Aorta (tissue), 5 donors: Measurements from ENCODE around the gene DNAJA3. TPM values are rescaled to one million over a fixed set of nuclear protein-coding genes. Genes with fewer than 3 reads are reported as not detected.

Source experiments
- ATAC-seq: fragments of 200-7000 bp; cut with Tn5 transposase; one replicate; pipeline ENCODE4 v1.9.1; 2022; ENCODE audit warnings: moderate library complexity; ENCODE audit not compliant: low FRiP score
- DNase-seq, 2 donors: peaks; one replicate each; pipeline ENCODE4 v3.0.0-alpha.2; 2020
- H3K27ac ChIP-seq, 2 donors: one replicate each; pipeline ENCODE4 v1.5.1; 2013; ENCODE audit warnings: low read length in 2 of 2, mild to moderate bottlenecking in 2 of 2, moderate library complexity in 2 of 2, control low read depth in 1 of 2, inconsistent platforms in 1 of 2, low read depth in 1 of 2
- H3K27me3 ChIP-seq, 2 donors: one replicate each; pipeline ENCODE4 v1.6.1; 2013; ENCODE audit warnings: control low read depth in 1 of 2, low read length in 1 of 2, mild to moderate bottlenecking in 1 of 2, moderate library complexity in 1 of 2; ENCODE audit not compliant: insufficient read depth in 2 of 2, control insufficient read depth in 1 of 2
- H3K36me3 ChIP-seq, 2 donors: one replicate each; pipeline ENCODE4 v1.6.1; 2013; ENCODE audit warnings: control low read depth in 1 of 2, low read length in 1 of 2, mild to moderate bottlenecking in 1 of 2; ENCODE audit not compliant: insufficient read depth in 2 of 2, control insufficient read depth in 1 of 2
- H3K4me1 ChIP-seq, 2 donors: one replicate each; pipeline ENCODE4 v1.6.1; 2013; ENCODE audit warnings: low read length in 2 of 2, control low read depth in 1 of 2, mild to moderate bottlenecking in 1 of 2, moderate library complexity in 1 of 2; ENCODE audit not compliant: insufficient read depth in 2 of 2, control insufficient read depth in 1 of 2
- H3K4me3 ChIP-seq, 2 donors: one replicate each; pipeline ENCODE4 v1.5.1; 2013; ENCODE audit warnings: low read length in 2 of 2, control low read depth in 1 of 2, mild to moderate bottlenecking in 1 of 2
- H3K9me3 ChIP-seq: one replicate; pipeline ENCODE4 v1.6.1; 2013; ENCODE audit warnings: mild to moderate bottlenecking, low read length; ENCODE audit not compliant: control insufficient read depth
- WGBS, 2 donors: extraction: QIAGEN DNeasy Blood & Tissue Kit; methylation state at CpG; one replicate each; pipeline ENCODE4 v1.1.7; 2013; 5-methylcytosine and 5-hydroxymethylcytosine counted together
- intact Hi-C, 2 donors: fragments of 100-400 bp; cut with DNase I; formaldehyde crosslinking; loops; one replicate each; pipeline versions ENCODE4 v1.14.2 to v1.15.0; 2022
- polyA plus RNA-seq, 2 donors: library from polyadenylated mRNA; stranded (reverse); fragments of 200-250 nt; gene quantifications; one replicate each; pipeline ENCODE4 v1.2.3, GENCODE V29; 2013
- total RNA-seq, 2 donors: library from RNA; stranded (reverse); fragmentation: NEBNext Ultra II Directional; extraction: Animal tissue kit (Norgen Biotek cat#: 25700); gene quantifications; one replicate each; pipeline ENCODE4 v1.2.1, GENCODE V29; 2021
- donor health status: healthy with polysubstance abuse.
- donor health status: Bipolar disorder and iron deficiency.
- donor health status: DM: no; HTN: no; CAD: no.
- donor health status: DM: no; HTN: no; CAD: no.
- donor health status: DM: yes; HTN: yes; CAD: no.

The DNAJA3 gene
- total and polyA plus RNA-seq, 4 donors, result 16.0 to 26.6 (median 20.9) TPM

DNA sequence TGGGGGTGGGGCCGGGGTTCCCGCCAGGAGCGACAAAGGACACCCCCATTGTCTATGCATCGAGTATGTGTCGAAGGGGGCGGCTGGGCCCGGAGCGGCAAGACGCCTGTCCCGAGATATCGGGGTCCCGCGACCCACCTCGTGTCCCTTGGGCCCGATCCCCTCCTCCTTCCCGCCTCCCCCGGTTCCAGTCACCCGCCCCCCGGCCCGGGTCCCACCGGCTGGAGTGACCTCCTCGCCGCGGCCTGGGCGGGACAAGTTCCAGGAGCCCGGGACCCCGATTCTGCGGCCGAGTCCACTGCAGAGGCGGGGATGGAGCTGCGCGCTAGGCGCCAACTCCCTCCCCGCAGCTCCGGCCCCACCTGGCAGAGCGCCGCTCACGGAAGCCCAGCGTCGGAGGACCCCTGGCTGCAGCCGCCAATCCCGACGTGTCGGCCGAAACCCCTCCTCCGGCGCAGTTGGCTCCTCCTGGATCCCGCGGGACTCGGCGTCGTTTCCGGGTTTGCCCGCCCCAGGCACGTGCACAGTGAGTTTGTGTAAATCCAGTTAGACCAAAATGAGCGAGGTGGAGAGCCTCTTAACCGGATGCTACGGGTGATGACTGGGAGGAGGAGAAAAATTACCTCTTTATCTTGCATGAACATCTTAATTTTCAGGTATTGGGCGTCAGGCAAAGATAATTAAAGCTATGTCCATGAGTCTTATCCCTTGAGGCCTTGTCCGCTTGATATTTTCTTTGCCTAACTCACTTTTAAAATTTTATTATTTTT, 48.7 kb downstream of the DNAJA3 start, which contains the start of gene NMRAL1:
Gene NMRAL1 (minus strand): TSS at position 434 of the 770 bp plus-strand sequence. CDS start 493 bp downstream, outside the sequence.
- Histone ChIP-seq H3K36me3 (no peaks in the 10 kb centered on the region), H3K4me1 (no peaks in the 10 kb centered on the region), H3K27ac (peak within 1 kb of the TSS in 1 of 2 donors; percentile 45), H3K27me3 (no peaks in the 10 kb centered on the region), H3K4me3 (peak within 1 kb of the TSS; percentile 52 to 72), H3K9me3 (no peaks in the 10 kb centered on the region)
- ATAC-seq (peak; percentile 86), DNase-seq (peak; percentile 93 to 96)
- intact Hi-C loops, result no loop called here
- 2% methylated on average over 45 to 60 of the region's 60 CpGs for WGBS, 2 donors

DNA sequence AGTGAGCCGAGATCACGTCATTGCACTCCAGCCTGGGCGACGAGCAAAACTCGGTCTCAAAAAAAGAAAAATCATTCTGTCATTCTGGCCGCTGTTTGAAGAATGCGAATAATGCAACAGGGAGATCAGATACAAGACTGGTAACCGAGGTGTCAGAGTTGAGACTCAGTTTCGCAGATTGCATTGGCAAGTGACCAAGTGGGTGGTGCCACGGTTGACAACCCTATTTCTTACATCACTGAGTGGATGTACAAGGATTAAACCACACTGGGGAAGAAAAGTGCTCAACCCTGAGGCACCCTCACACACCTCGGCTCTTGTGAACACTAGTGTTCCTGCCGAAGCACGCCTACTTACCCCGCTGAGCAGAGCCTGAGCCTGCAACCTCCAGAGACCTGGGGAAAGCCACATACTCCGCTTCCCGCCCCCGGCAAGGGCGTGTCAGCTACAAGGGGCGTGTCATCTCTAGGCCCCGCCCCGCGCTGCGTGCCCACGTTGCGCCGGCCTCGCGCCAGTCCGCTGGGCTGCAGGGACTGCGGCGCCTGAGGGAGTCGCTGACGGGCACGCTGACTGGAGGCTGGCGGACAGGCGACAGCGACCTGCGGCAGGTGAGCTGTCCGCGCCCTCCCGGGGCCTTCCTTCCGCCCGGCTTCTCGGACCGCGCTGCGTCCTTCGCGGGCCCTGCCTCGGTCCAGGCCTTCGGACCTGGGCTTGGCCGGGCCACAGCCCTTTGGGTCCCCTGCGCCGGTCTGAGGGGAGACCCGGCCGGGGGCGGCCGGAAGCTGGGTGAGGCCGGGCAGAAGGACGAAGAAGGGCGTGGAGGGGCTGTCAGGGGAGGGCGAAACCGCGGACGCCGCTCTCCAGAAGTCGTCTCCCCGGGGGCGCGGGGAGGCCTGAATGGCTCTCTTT, 50.5 kb downstream of the DNAJA3 start, which contains the start of gene HMOX2:
Gene HMOX2 (plus strand): TSS at position 519 of the 909 bp plus-strand sequence. CDS start 29,127 bp downstream, outside the sequence.
- H3K27me3 ChIP-seq, result no peaks in the 10 kb centered on the region
- no peak within 1 kb of the TSS for H3K27ac ChIP-seq
- intact Hi-C loops, result loop anchor here in 1 of 2 donors (5.0 kb wide), 1 partner anchor 61 kb away; the partner anchor contains the start of gene CDIP1
- peak; percentile 96 for ATAC-seq
- 5 to 6% methylated on average over 56 to 70 of the region's 70 CpGs for WGBS, 2 donors
- H3K4me3 ChIP-seq, result peak within 1 kb of the TSS; percentile 56 to 69
- DNase-seq, result peak; percentile 94 to 96
- H3K9me3 ChIP-seq, result no peaks in the 10 kb centered on the region
- no peaks in the 10 kb centered on the region for H3K36me3 ChIP-seq
- no peaks in the 10 kb centered on the region for H3K4me1 ChIP-seq

DNA sequence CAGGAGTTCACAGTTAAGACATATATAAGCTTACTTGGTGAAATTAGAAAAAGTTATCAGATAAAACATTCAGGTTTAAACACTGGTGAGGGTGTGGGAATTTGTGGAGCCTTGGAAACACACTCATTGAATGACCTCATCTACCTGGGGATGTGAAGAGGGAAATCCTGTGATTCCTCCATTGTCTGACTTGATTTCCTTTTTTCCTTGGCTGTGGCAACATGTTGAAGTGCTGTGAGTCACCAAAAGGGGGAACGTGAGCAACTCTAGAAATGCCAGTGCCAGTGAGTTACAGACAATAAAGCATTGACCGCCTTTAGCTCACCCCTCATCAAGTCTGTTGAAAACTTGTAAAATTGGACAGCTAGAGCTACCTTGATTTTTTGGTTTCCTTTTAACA, 52.3 kb downstream of the DNAJA3 start:
- no peaks in the 10 kb centered on the region for H3K9me3 ChIP-seq
- DNase-seq (no peak), ATAC-seq (no peak)
- no peak overlapping the region for H3K27ac ChIP-seq
- no peak overlapping the region for H3K4me3 ChIP-seq
- intact Hi-C loops, result loop anchor here in 1 of 2 donors (5.0 kb wide), 1 partner anchor 59 kb away; the partner anchor contains the start of gene CDIP1
- peaks cover 0 to 2% of the 10 kb centered on the region in 2 donors for H3K36me3 ChIP-seq
- 33 to 40% methylated on average over 2 of the region's 2 CpGs for WGBS, 2 donors
- no peaks in the 10 kb centered on the region for H3K27me3 ChIP-seq
- H3K4me1 ChIP-seq, result no peaks in the 10 kb centered on the region

DNA sequence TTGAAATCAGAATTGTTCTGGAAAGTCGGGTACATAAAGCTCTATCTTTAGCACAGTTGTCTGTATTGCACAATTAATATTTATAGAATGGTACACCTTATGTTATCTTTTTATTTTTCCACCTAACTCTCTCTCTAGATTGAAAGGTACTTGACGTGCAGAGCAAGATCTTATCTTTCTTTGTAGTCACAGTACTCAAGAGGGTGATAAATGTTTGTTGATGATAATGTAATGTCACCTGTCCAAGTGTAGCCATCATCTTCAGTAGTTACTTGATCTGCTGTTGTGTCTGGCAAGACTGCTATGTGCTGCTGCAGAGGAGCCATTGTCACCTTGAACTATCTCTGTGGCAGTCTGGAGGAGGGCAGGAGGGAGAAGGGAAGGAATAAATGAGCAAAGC, 55.9 kb downstream of the DNAJA3 start:
- Histone ChIP-seq H3K27ac (no peak overlapping the region), H3K9me3 (no peaks in the 10 kb centered on the region), H3K36me3 (peaks cover 0 to 2% of the 10 kb centered on the region in 2 donors), H3K27me3 (no peaks in the 10 kb centered on the region), H3K4me1 (no peaks in the 10 kb centered on the region), H3K4me3 (no peak overlapping the region)
- DNase-seq (no peak), ATAC-seq (no peak)
- intact Hi-C loops, result no loop called here
- WGBS, 2 donors, result 73 to 79% methylated on average over 2 of the region's 2 CpGs

DNA sequence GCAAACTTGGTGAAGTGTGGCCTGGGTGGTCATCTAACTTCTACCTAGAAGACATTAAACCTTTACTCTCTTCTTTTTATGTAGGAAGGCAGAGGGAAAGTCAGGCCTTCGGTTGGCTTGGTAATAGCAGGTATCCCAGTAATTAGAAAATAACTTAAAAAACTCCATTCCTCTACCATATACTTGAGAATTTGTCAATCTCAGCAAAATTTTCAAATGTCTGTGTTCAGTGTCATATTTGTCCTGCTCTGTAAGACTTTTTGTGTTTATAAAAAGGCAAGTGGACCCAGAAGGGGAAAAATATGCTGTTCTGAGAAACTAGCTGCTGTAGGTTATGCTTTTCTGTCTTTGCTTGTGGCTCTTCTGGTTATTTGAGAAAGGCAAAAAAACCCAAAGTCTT, 56.3 kb downstream of the DNAJA3 start:
- intact Hi-C loops, result no loop called here
- Histone ChIP-seq H3K4me1 (no peaks in the 10 kb centered on the region), H3K36me3 (peaks cover 0 to 2% of the 10 kb centered on the region in 2 donors), H3K4me3 (no peak overlapping the region), H3K9me3 (no peaks in the 10 kb centered on the region), H3K27me3 (no peaks in the 10 kb centered on the region), H3K27ac (no peak overlapping the region)
- DNase-seq (no peak), ATAC-seq (no peak)
- WGBS, 2 donors, result 73 to 92% methylated on average over 1 of the region's 1 CpG

DNA sequence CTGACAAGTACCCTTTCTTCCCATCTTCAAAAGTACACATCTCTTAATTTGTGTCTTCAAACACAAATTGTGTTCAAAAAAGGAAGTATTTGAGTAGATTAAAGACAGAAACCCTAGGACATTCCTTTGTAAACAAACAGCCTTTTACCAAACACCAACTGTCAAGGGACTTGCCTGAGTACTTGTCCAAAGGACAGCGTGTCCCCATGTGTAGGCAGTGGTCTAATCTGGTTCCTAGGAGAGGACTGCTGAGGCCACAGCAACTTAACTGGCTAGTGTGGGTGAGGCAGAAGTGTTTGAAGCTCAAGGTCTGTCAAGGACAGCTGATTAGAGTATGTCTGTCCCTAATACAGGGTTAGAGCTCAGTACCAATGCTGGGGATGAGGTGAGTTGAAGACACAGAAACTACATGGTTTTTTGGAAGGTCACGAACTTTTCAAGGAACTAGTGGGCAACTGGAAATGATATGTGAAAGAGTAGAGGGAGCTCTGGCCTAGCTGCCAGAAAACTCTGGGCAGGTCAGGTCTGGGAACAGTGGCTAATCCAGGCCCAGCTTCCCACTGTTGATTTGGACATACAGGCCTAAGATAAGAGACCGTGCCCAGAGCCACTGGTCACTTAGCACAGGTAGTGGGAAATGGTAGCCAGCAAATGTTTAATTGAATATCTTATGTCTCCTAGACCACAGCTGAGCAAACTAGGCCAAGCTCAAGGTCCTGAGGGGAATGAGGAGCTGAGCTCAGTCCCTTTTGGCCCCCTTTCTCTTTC, 60.6 kb downstream of the DNAJA3 start:
- H3K4me3 ChIP-seq, result no peak overlapping the region
- WGBS, 2 donors, result 93 to 94% methylated on average over 3 of the region's 3 CpGs
- H3K27ac ChIP-seq, result no peak overlapping the region
- no peaks in the 10 kb centered on the region for H3K9me3 ChIP-seq
- no peak for ATAC-seq
- intact Hi-C loops, result no loop called here
- no peak for DNase-seq
- H3K27me3 ChIP-seq, result no peaks in the 10 kb centered on the region
- H3K4me1 ChIP-seq, result no peaks in the 10 kb centered on the region
- peaks cover 0 to 2% of the 10 kb centered on the region in 2 donors for H3K36me3 ChIP-seq

DNA sequence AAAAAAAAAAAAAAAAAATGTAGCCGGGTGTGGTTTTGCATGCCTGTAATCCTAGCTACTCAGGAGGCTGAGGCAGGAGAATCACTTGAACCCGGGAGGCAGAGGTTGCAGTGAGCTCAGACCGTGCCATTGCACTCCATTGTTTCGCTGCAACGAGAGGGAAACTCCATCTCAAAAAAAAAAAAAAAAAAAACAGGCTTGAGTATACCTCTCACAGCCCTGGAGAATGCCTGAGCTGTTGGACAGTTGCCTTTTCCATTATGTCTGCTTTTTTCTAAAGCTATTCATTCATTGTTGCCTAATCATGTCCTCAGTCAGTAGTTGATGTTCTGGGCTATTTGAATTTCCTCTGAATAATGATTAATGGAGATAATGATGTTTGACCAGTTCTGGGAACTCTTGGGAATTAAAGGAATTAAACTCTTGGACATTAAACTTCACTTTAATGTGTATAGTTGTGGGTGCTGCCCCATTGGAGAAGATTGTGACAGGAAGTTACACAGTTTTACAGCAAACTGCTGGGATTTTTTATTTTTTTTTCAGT, 62.4 kb downstream of the DNAJA3 start:
- intact Hi-C loops, result no loop called here
- Histone ChIP-seq H3K27me3 (no peaks in the 10 kb centered on the region), H3K9me3 (no peaks in the 10 kb centered on the region), H3K4me1 (no peaks in the 10 kb centered on the region), H3K4me3 (no peak overlapping the region), H3K27ac (no peak overlapping the region), H3K36me3 (no peaks in the 10 kb centered on the region)
- no peak for ATAC-seq
- WGBS, 2 donors, result 64 to 69% methylated on average over 5 of the region's 5 CpGs
- no peak for DNase-seq

DNA sequence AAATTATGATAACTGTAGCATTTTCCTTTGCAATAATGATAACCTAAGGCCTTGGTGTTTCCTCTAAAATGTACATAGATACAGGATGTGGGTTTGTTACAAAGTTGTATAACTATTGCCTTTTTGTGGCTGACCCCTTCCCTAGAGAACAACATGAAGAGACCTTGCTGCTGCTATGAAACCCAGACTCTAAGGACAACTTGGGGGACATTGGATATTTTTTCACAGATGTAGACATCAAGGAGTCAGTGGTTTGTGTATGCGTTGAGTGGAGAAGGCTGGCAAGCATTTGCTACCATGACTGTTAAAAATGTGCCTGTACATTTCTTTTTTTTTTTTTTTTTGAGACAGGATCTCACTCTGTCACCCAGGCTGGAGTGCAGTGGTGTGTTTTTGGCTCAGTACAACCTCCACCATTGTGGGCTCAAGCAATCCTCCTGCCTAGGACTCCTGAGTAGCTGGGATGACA, 62.9 kb downstream of the DNAJA3 start:
- DNase-seq (no peak), ATAC-seq (no peak)
- no peak overlapping the region for H3K4me3 ChIP-seq
- H3K4me1 ChIP-seq, result no peaks in the 10 kb centered on the region
- H3K27me3 ChIP-seq, result no peaks in the 10 kb centered on the region
- WGBS, 2 donors, result 83 to 88% methylated on average over 1 of the region's 1 CpG
- no peak overlapping the region for H3K27ac ChIP-seq
- intact Hi-C loops, result no loop called here
- H3K9me3 ChIP-seq, result no peaks in the 10 kb centered on the region
- no peaks in the 10 kb centered on the region for H3K36me3 ChIP-seq
